Mononuclear cell (primary cell): ENCODE results near the gene NAGLU. TPM values are rescaled to one million over a fixed set of nuclear protein-coding genes. Genes with fewer than 3 reads are reported as not detected.

ENCODE experiments used
- H3K27me3 ChIP-seq: 2 replicates; pipeline ENCODE4 v1.6.0; 2011; ENCODE audit warnings: low read length, control low read depth; ENCODE audit not compliant: insufficient read depth
- H3K4me1 ChIP-seq: 2 replicates; pipeline ENCODE4 v1.5.1; 2011; ENCODE audit warnings: mild to moderate bottlenecking, low read length, control low read depth; ENCODE audit not compliant: insufficient read depth
- H3K4me3 ChIP-seq: 2 replicates; pipeline ENCODE4 v1.5.1; 2011; ENCODE audit warnings: mild to moderate bottlenecking, low read length, moderate library complexity
- H3K9me3 ChIP-seq: 2 replicates; pipeline ENCODE4 v1.5.1; 2011; ENCODE audit warnings: low read depth, mild to moderate bottlenecking, control low read depth, low read length
- total RNA-seq: library from RNA; depleted of rRNA; stranded (reverse); fragments of >200 nt; gene quantifications from one replicate; pipeline ENCODE4 v1.2.3, GENCODE V29; 2012

Gene NAGLU
- total RNA-seq, 1 donor, result 7.9 TPM

- peaks cover 24% of the 10 kb centered on the region for H3K4me1 ChIP-seq
- no peaks in the 10 kb centered on the region for H3K27me3 ChIP-seq
- no peaks in the 10 kb centered on the region for H3K9me3 ChIP-seq
- H3K4me3 ChIP-seq, result peak overlapping the region; percentile 52
These were observed 42.3 kb downstream of the NAGLU start for GRCh38 chr17:42578282-42578869.

- Histone ChIP-seq H3K4me3 (no peak overlapping the region), H3K4me1 (peaks cover 26% of the 10 kb centered on the region), H3K9me3 (no peaks in the 10 kb centered on the region)
These were observed 43.9 kb downstream of the NAGLU start for GRCh38 chr17:42579794-42580551.

GRCh38 chr17:42581744-42582270, 45.8 kb downstream of the NAGLU start:
- Histone ChIP-seq H3K27me3 (no peaks in the 10 kb centered on the region), H3K9me3 (no peaks in the 10 kb centered on the region), H3K4me3 (no peak overlapping the region), H3K4me1 (peaks cover 34% of the 10 kb centered on the region)

More at GRCh38 chr17:42579794-42580551, 43.9 kb downstream of the NAGLU start:
- H3K27me3 ChIP-seq, result no peaks in the 10 kb centered on the region

GRCh38 chr17:42584880-42585279, 48.8 kb downstream of the NAGLU start:
- Histone ChIP-seq H3K27me3 (no peaks in the 10 kb centered on the region), H3K4me3 (no peak overlapping the region), H3K9me3 (no peaks in the 10 kb centered on the region), H3K4me1 (peaks cover 14% of the 10 kb centered on the region)

GRCh38 chr17:42585353-42585752, 49.3 kb downstream of the NAGLU start:
- H3K4me3 ChIP-seq, result no peak overlapping the region
- no peaks in the 10 kb centered on the region for H3K9me3 ChIP-seq
- H3K4me1 ChIP-seq, result peaks cover 14% of the 10 kb centered on the region
- H3K27me3 ChIP-seq, result no peaks in the 10 kb centered on the region

GRCh38 chr17:42586514-42587230, 50.6 kb downstream of the NAGLU start:
- H3K9me3 ChIP-seq, result no peaks in the 10 kb centered on the region
- no peak overlapping the region for H3K4me3 ChIP-seq
- no peaks in the 10 kb centered on the region for H3K27me3 ChIP-seq
- H3K4me1 ChIP-seq, result peaks cover 14% of the 10 kb centered on the region

- no peak overlapping the region for H3K4me3 ChIP-seq
- H3K27me3 ChIP-seq, result no peaks in the 10 kb centered on the region
- no peaks in the 10 kb centered on the region for H3K9me3 ChIP-seq
- H3K4me1 ChIP-seq, result peaks cover 2% of the 10 kb centered on the region
These were observed 54.8 kb downstream of the NAGLU start for GRCh38 chr17:42590886-42591285.

- H3K4me3 ChIP-seq, result no peak overlapping the region
- H3K9me3 ChIP-seq, result no peaks in the 10 kb centered on the region
- no peaks in the 10 kb centered on the region for H3K4me1 ChIP-seq
- H3K27me3 ChIP-seq, result no peaks in the 10 kb centered on the region
These were observed 55.4 kb downstream of the NAGLU start for GRCh38 chr17:42591411-42591810.

Other genes with a start within 250 kb of the NAGLU start
- gene STAT5A, start 247.7 kb upstream of the NAGLU start, total RNA-seq, result 117 TPM
- 216 TPM for gene STAT3, start 147.8 kb upstream of the NAGLU start, total RNA-seq
- 0.21 TPM for gene CAVIN1, start 113.0 kb upstream of the NAGLU start, total RNA-seq
- 38.4 TPM for gene ATP6V0A1, start 77.4 kb upstream of the NAGLU start, total RNA-seq
- gene HSD17B1, start 16.7 kb downstream of the NAGLU start, total RNA-seq, result 0.31 TPM
- gene COASY, start 25.9 kb downstream of the NAGLU start, total RNA-seq, result 10.2 TPM
- 22.0 TPM for gene MLX, start 30.9 kb downstream of the NAGLU start, total RNA-seq
- gene PSMC3IP, start 41.5 kb downstream of the NAGLU start, total RNA-seq, result 1.4 TPM
- 34.7 TPM for gene RETREG3, start 73.1 kb downstream of the NAGLU start, total RNA-seq
- gene TUBG1, start 73.4 kb downstream of the NAGLU start, total RNA-seq, result 3.1 TPM
- 2.2 TPM for gene TUBG2, start 123.0 kb downstream of the NAGLU start, total RNA-seq
- gene PLEKHH3, start 140.8 kb downstream of the NAGLU start, total RNA-seq, result 0.52 TPM
- 0.52 TPM for gene CCR10, start 145.6 kb downstream of the NAGLU start, total RNA-seq
- gene CNTNAP1, start 146.3 kb downstream of the NAGLU start, total RNA-seq, result 0.84 TPM
- gene EZH1, start 208.8 kb downstream of the NAGLU start, total RNA-seq, result 80.9 TPM
- gene RAMP2, start 225.0 kb downstream of the NAGLU start, total RNA-seq, result not detected
- 27.0 TPM for gene VPS25, start 237.2 kb downstream of the NAGLU start, total RNA-seq
- 0.10 TPM for gene WNK4, start 244.4 kb downstream of the NAGLU start, total RNA-seq